Measurements from ENCODE around the gene MLIP. TPM values are rescaled to one million over a fixed set of nuclear protein-coding genes. Genes with fewer than 3 reads are reported as not detected.
A peak's percentile ranks its signal among the peaks of the same experiment; 100 is the strongest.

MLIP gene
- total RNA-seq, 1 donor from 2014 or later = 0.44 TPM

DNA sequence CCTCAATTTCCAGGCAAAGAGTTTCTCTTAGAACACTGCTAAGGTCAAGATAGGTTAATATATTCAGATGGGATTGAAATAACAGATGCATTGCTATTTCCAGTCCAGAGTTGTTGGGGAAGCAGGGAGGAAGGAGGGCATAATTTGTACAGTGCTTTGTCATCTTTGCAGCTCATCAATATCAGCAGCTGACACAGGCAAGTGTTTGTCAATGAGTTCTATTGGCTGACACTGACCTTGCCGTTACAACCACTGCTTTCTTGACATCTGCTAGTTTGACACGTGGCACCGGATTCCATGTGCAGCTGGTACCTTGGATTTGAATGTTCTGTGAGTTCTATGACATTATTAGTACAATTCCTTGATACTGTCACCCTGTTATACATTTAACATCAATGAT lies 28.0 kb upstream of the MLIP start:
- DNase-seq = peak; percentile 42
- no peak overlapping the region for H3K4me3 Mint-ChIP-seq (ENCODE audit: unreplicated experiment)
- peaks cover 1% of the 10 kb centered on the region for H3K27me3 Mint-ChIP-seq (ENCODE audit: unreplicated experiment)
- H3K27ac Mint-ChIP-seq (ENCODE audit: unreplicated experiment) = peak overlapping the region; percentile 91
- H3K4me1 Mint-ChIP-seq (ENCODE audit: low read depth, unreplicated experiment) = peaks cover 20% of the 10 kb centered on the region
- no peaks in the 10 kb centered on the region for H3K36me3 Mint-ChIP-seq (ENCODE audit: unreplicated experiment)
- TF ChIP-seq, protein P1, sequence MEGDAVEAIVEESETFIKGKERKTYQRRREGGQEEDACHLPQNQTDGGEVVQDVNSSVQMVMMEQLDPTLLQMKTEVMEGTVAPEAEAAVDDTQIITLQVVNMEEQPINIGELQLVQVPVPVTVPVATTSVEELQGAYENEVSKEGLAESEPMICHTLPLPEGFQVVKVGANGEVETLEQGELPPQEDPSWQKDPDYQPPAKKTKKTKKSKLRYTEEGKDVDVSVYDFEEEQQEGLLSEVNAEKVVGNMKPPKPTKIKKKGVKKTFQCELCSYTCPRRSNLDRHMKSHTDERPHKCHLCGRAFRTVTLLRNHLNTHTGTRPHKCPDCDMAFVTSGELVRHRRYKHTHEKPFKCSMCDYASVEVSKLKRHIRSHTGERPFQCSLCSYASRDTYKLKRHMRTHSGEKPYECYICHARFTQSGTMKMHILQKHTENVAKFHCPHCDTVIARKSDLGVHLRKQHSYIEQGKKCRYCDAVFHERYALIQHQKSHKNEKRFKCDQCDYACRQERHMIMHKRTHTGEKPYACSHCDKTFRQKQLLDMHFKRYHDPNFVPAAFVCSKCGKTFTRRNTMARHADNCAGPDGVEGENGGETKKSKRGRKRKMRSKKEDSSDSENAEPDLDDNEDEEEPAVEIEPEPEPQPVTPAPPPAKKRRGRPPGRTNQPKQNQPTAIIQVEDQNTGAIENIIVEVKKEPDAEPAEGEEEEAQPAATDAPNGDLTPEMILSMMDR (IDR thresholded peaks at IDR 0.05; ENCODE audit: partially characterized antibody, unreplicated experiment) = no peak
- peaks cover 8% of the 10 kb centered on the region for H3K9me3 Mint-ChIP-seq (ENCODE audit: unreplicated experiment)

DNA sequence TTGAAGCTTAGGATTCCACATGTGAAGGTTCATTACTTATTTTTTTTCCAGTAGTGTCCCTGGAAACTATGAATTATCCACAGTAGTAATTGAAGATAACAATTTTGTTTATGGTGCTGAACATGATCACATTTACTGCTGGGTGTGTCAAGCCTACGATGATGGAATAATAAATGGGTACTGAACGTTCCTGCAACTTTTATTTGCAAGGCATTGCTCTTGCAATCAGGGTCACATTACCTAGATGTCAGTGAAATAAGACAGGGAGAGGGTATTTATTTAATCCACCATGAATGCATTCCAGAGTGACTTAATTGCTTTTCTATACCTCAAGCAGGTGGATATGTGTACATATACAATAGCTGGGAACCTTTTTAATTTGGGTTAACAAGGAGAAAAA lies 27.0 kb upstream of the MLIP start:
- Mint-ChIP-seq H3K4me3 (ENCODE audit: unreplicated experiment) (no peak overlapping the region), H3K27me3 (ENCODE audit: unreplicated experiment) (peaks cover 1% of the 10 kb centered on the region), H3K9me3 (ENCODE audit: unreplicated experiment) (peaks cover 8% of the 10 kb centered on the region), H3K4me1 (ENCODE audit: low read depth, unreplicated experiment) (peaks cover 20% of the 10 kb centered on the region), H3K27ac (ENCODE audit: unreplicated experiment) (peak overlapping the region; percentile 16), H3K36me3 (ENCODE audit: unreplicated experiment) (no peaks in the 10 kb centered on the region)
- DNase-seq = no peak
- TF ChIP-seq, protein P1 (IDR thresholded peaks at IDR 0.05; ENCODE audit: partially characterized antibody, unreplicated experiment) = no peak

DNA sequence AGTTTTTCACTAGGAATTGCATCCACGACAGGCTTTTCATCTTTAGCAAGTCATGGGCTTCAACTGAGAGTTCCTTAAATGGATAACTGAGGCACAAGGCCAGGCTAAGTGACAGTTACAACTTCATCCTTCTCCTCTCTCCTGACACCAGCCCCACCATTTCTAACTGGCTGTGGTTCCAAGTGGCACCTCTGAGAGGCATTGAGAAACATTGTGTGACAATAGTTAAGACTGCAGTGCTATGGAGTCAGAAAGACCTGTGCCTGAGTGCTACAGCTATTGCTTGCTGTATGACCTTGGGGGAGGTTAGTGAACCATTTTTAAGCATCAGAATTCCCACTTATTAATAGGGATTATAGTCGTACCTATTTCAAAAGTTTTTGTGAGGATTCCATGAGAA lies 26.2 kb upstream of the MLIP start:
- no peak for DNase-seq
- H3K36me3 Mint-ChIP-seq (ENCODE audit: unreplicated experiment) = no peaks in the 10 kb centered on the region
- H3K9me3 Mint-ChIP-seq (ENCODE audit: unreplicated experiment) = peaks cover 8% of the 10 kb centered on the region
- H3K4me3 Mint-ChIP-seq (ENCODE audit: unreplicated experiment) = no peak overlapping the region
- H3K27ac Mint-ChIP-seq (ENCODE audit: unreplicated experiment) = no peak overlapping the region
- TF ChIP-seq, protein P1 (IDR thresholded peaks at IDR 0.05; ENCODE audit: partially characterized antibody, unreplicated experiment) = no peak
- peaks cover 1% of the 10 kb centered on the region for H3K27me3 Mint-ChIP-seq (ENCODE audit: unreplicated experiment)
- peaks cover 20% of the 10 kb centered on the region for H3K4me1 Mint-ChIP-seq (ENCODE audit: low read depth, unreplicated experiment)

DNA sequence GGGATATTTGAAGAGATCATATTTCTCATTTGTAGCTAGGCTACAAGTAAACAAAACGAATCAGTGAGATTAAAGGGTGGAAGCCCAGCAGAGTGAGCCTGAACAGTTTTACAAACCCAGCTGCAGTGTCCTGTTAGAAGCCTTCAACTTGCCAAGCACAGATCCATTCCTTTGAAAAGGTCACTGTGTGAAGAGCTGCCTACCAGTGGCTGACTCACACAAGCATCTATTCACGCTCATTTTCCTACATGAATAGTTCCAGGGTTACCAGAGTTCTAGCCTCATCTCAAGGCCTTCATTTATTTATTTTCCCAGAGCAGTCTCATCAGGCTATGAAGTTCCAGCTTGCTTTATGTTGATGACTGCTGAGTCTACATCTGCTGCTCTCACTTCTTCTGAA lies 25.7 kb upstream of the MLIP start:
- no peak overlapping the region for H3K27ac Mint-ChIP-seq (ENCODE audit: unreplicated experiment)
- TF ChIP-seq, protein P1 (IDR thresholded peaks at IDR 0.05; ENCODE audit: partially characterized antibody, unreplicated experiment) = no peak
- peaks cover 20% of the 10 kb centered on the region for H3K4me1 Mint-ChIP-seq (ENCODE audit: low read depth, unreplicated experiment)
- no peak overlapping the region for H3K4me3 Mint-ChIP-seq (ENCODE audit: unreplicated experiment)
- H3K36me3 Mint-ChIP-seq (ENCODE audit: unreplicated experiment) = no peaks in the 10 kb centered on the region
- peaks cover 1% of the 10 kb centered on the region for H3K27me3 Mint-ChIP-seq (ENCODE audit: unreplicated experiment)
- DNase-seq = no peak
- H3K9me3 Mint-ChIP-seq (ENCODE audit: unreplicated experiment) = peaks cover 8% of the 10 kb centered on the region

DNA sequence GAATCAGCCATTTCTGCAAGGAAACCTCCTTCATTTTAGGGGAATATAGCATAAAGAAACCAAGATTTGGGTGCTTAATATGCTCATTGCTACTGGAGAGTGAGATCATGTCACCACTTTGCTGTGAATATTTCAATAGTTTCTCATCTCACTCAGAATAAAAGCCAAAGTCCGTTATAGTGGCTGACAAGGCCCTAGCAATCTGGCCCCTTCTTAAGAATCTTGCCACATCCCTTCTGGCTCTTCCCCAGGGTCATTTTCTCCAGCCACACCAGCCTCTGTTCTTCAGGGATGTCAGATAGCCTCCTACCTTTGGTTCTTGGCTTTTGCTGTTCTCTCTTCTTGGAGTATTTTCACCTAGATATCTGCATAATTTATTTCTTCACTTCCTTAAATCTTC lies 24.8 kb upstream of the MLIP start:
- Mint-ChIP-seq H3K27me3 (ENCODE audit: unreplicated experiment) (peaks cover 1% of the 10 kb centered on the region), H3K4me3 (ENCODE audit: unreplicated experiment) (no peak overlapping the region), H3K36me3 (ENCODE audit: unreplicated experiment) (no peaks in the 10 kb centered on the region), H3K4me1 (ENCODE audit: low read depth, unreplicated experiment) (peaks cover 20% of the 10 kb centered on the region), H3K9me3 (ENCODE audit: unreplicated experiment) (peaks cover 8% of the 10 kb centered on the region), H3K27ac (ENCODE audit: unreplicated experiment) (no peak overlapping the region)
- TF ChIP-seq, protein P1 (IDR thresholded peaks at IDR 0.05; ENCODE audit: partially characterized antibody, unreplicated experiment) = no peak
- no peak for DNase-seq
